K562 (cell line): Measurements from ENCODE around the gene FBP2. TPM values are rescaled to one million over a fixed set of nuclear protein-coding genes. Genes with fewer than 3 reads are reported as not detected.

ENCODE experiments used
- ATAC-seq: fragments of 200-7000 bp; cut with Tn5 transposase; 3 replicates; pipeline ENCODE4 v1.9.1; 2020; ENCODE audit warnings: moderate library complexity
- Bru-seq: library from RNA; stranded (reverse); fragments of 400-500 nt; gene quantifications from one replicate; lab custom pipeline; 2021; lab: Mats Ljungman, UMichigan
- BruChase-seq, 2 experiments: library from RNA; stranded (reverse); fragments of 400-500 nt; gene quantifications; one replicate each; lab custom pipeline; 2021; lab: Mats Ljungman, UMichigan
- BruUV-seq: library from RNA; stranded (reverse); fragments of 400-500 nt; replicated peaks from 2 replicates; lab custom pipeline; 2021; lab: Mats Ljungman, UMichigan
- CTCF ChIA-PET: fragments of 300-600 bp; formaldehyde crosslinking; extraction: SDS; loops from one replicate; lab custom pipeline; 2021; ENCODE audit warnings: low intra/inter-chr PET ratio; lab: Yijun Ruan, JAX
- POLR2A ChIA-PET: fragments of 300-600, 350-650 bp; sonication (Branson Sonifier 250); formaldehyde crosslinking; extraction: SDS; loops from one replicate; lab custom pipeline; 2021; ENCODE audit warnings: antibody characterized with exemption, inconsistent platforms; lab: Yijun Ruan, JAX
- DNase-seq, 4 experiments: peaks; one replicate each; pipeline versions ENCODE4 v3.0.0 to v3.0.0-alpha.2; 2011 to 2018; ENCODE audit warnings: low spot score in 3 of 4, mixed read lengths in 3 of 4; ENCODE audit errors: extremely low read depth in 1 of 4
- FAIRE-seq: peaks from 2 replicates; lab custom pipeline; 2011; peaks lifted over from hg19 to GRCh38; lab: Jason Lieb, UNC
- H2AFZ ChIP-seq: 2 replicates; pipeline ENCODE4 v1.6.0; 2011; ENCODE audit warnings: low read depth, low read length, control low read depth, inconsistent platforms
- H3K27ac ChIP-seq: fragments of 200-600 bp; 3 replicates; pipeline ENCODE4 v1.8.0; 2011; ENCODE audit warnings: low read depth, mild to moderate bottlenecking, control low read depth, inconsistent platforms, low read length, moderate library complexity, mixed read lengths; ENCODE audit errors: extremely low read depth
- H3K27me3 ChIP-seq, 2 experiments: fragments of 300-600 bp in 1 of 2; 2 replicates in 1 of 2; 3 replicates in 1 of 2; pipeline versions ENCODE4 v1.6.0 to v1.8.0; 2011; ENCODE audit warnings: inconsistent platforms in 2 of 2, low read length in 2 of 2, mild to moderate bottlenecking in 1 of 2, mixed read lengths in 1 of 2, moderate library complexity in 1 of 2; ENCODE audit not compliant: control insufficient read depth in 2 of 2, insufficient read depth in 2 of 2
- H3K36me3 ChIP-seq: fragments of 300-600 bp; 3 replicates; pipeline ENCODE4 v1.8.0; 2011; ENCODE audit warnings: mild to moderate bottlenecking, low read length, inconsistent platforms; ENCODE audit not compliant: control insufficient read depth, insufficient read depth
- H3K4me1 ChIP-seq, 2 experiments: fragments of 200-600 bp in 1 of 2; replicated peaks in 1 of 2; 2 replicates in 1 of 2; 3 replicates in 1 of 2; pipeline versions ENCODE4 v1.5.1 to v1.8.0; 2011; ENCODE audit warnings: inconsistent platforms in 2 of 2, low read length in 2 of 2, mild to moderate bottlenecking in 1 of 2, mixed read lengths in 1 of 2, moderate library complexity in 1 of 2; ENCODE audit not compliant: control insufficient read depth in 2 of 2, insufficient read depth in 2 of 2
- H3K4me2 ChIP-seq: 2 replicates; pipeline ENCODE4 v1.6.1; 2011; ENCODE audit warnings: low read length, control low read depth, inconsistent platforms, mixed read lengths; ENCODE audit not compliant: insufficient read depth
- H3K4me3 ChIP-seq: fragments of 200-600 bp; sonication (generic), shearing (Covaris generic); 2 replicates; pipeline ENCODE4 v1.5.1; 2016; ENCODE audit warnings: control low read depth, inconsistent platforms
- H3K79me2 ChIP-seq: fragments of 200-600 bp; 3 replicates; pipeline ENCODE4 v1.8.0; 2011; ENCODE audit warnings: low read length, inconsistent platforms; ENCODE audit not compliant: control insufficient read depth, insufficient read depth
- H3K9ac ChIP-seq, 2 experiments: 2 replicates each; pipeline versions ENCODE4 v1.6.0 to v1.6.1; 2011; ENCODE audit warnings: low read depth in 2 of 2, low read length in 2 of 2, control low read depth in 1 of 2, inconsistent platforms in 1 of 2, mild to moderate bottlenecking in 1 of 2, mixed read lengths in 1 of 2; ENCODE audit not compliant: insufficient read depth in 1 of 2
- H3K9me1 ChIP-seq: one replicate; pipeline ENCODE4 v1.6.0; 2011; ENCODE audit warnings: inconsistent platforms, mild to moderate bottlenecking, low read length, moderate library complexity; ENCODE audit not compliant: control insufficient read depth, insufficient read depth
- H3K9me3 ChIP-seq: replicated peaks from 2 replicates; pipeline ENCODE4 v1.5.1; 2011; ENCODE audit warnings: low read depth, low read length, inconsistent platforms; ENCODE audit not compliant: control insufficient read depth, insufficient read depth
- H4K20me1 ChIP-seq: replicated peaks from 2 replicates; pipeline ENCODE4 v1.6.1; 2011; ENCODE audit warnings: low read length, inconsistent platforms, mixed read lengths; ENCODE audit not compliant: control insufficient read depth, insufficient read depth
- FOS ChIP-seq: IDR thresholded peaks from 3 replicates; pipeline ENCODE4 v1.6.1; 2011; ENCODE audit not compliant: insufficient read length; ENCODE audit errors: extremely low read depth
- KLF16 ChIP-seq: IDR thresholded peaks from 2 replicates; pipeline ENCODE4 v1.6.1; 2016; ENCODE audit warnings: antibody characterized with exemption
- NFIC ChIP-seq: fragments of 450-650 bp; IDR thresholded peaks from 2 replicates; pipeline ENCODE4 v1.6.1; 2017; ENCODE audit warnings: mild to moderate bottlenecking, inconsistent platforms
- RBM17 ChIP-seq: fragments of 200-400 bp; formaldehyde crosslinking; IDR thresholded peaks from 2 replicates; pipeline ENCODE4 v1.6.1; 2017; ENCODE audit warnings: low read depth, mild to moderate bottlenecking, low read length, borderline replicate concordance
- WGBS: fragments of 100-300 bp; shearing (Covaris generic); methylation state at CpG from one replicate; pipeline ENCODE4 v1.1.6; 2016; ENCODE audit warnings: low coverage, mixed read lengths; ENCODE audit not compliant: insufficient coverage; ENCODE audit errors: missing lambda C conversion rate; 5-methylcytosine and 5-hydroxymethylcytosine counted together
- in situ Hi-C: fragments of 300-500 bp; cut with MboI; formaldehyde crosslinking; loops from 4 replicates; pipeline ENCODE4 v1.15.0; 2018; ENCODE audit warnings: inconsistent platforms, mixed read lengths
- intact Hi-C: fragments of 100-400 bp; cut with micrococcal nuclease; formaldehyde crosslinking; loops from 2 replicates; pipeline ENCODE4 v1.14.2; 2022
- long read RNA-seq, 3 experiments: library from polyadenylated mRNA in 2 of 3; library from RNA in 1 of 3; unstranded in 2 of 3; stranded (forward) in 1 of 3; transcript quantifications; one replicate each; pipeline ENCODE4 v2.0.0, GENCODE V29; 2019 to 2022
- polyA minus RNA-seq, 3 experiments: library from RNA; depleted of rRNA, polyadenylated mRNA; stranded (reverse); fragments of >200 nt; gene quantifications; 2 replicates each; pipeline ENCODE4 v1.2.3, GENCODE V29; 2011
- polyA plus RNA-seq, 8 experiments: library from polyadenylated mRNA; depleted of rRNA in 4 of 8; stranded (reverse) in 5 of 8; unstranded in 3 of 8; fragments of >200 nt; fragmentation: Nextera tagmentation in 2 of 8; fragmentation: Illumina TruSeq in 1 of 8; extraction: Ambion mirVana in 2 of 8; extraction: Trizol in 1 of 8; gene quantifications; 2 replicates each; pipeline versions ENCODE4 v1.2.1 to v1.2.3, GENCODE V29; 2011 to 2014; ENCODE audit warnings: inconsistent platforms in 1 of 8, missing spikeins in 1 of 8
- total RNA-seq, 7 experiments: library from RNA; depleted of rRNA in 6 of 7; stranded (reverse); fragments of >200 nt in 6 of 7; fragmentation: Illumina TruSeq in 2 of 7; extraction: Trizol in 2 of 7; gene quantifications; 2 replicates each; pipeline versions ENCODE4 v1.2.1 to v1.2.3, GENCODE V29; 2011 to 2021; ENCODE audit warnings: low replicate concordance in 1 of 7
- TF ChIP-seq, protein P1 (sequence below): sonication (generic); formaldehyde crosslinking; IDR thresholded peaks from 2 replicates; pipeline ENCODE4 v1.8.0; 2022; ENCODE audit warnings: missing genetic modification reagents, mild to moderate bottlenecking, moderate library complexity, borderline replicate concordance
- TF ChIP-seq, protein P2 (sequence below): fragments of 450-650 bp; IDR thresholded peaks from 2 replicates; pipeline ENCODE4 v1.6.1; 2018; ENCODE audit warnings: mild to moderate bottlenecking, low read depth; ENCODE audit not compliant: partially characterized antibody

FBP2 gene
- not detected in 2 replicates for total RNA-seq (2011; cell fraction: chromatin; rRNA removed; ENCODE audit: low replicate concordance)
- total RNA-seq (2011; cell fraction: nucleolus; rRNA removed): not detected in 2 replicates
- not detected in 2 replicates for total RNA-seq (2011; cell fraction: nucleoplasm; rRNA removed)
- total RNA-seq (2014; rRNA removed) (not detected in 2 replicates), total RNA-seq (2014; rRNA removed; fragmentation: Illumina TruSeq; extraction: Trizol) (not detected in 2 replicates), total RNA-seq (2015; rRNA removed; fragmentation: Illumina TruSeq; extraction: Trizol) (not detected in 2 replicates), total RNA-seq (2021) (not detected in 2 replicates), polyA plus RNA-seq (2011; rRNA removed) (0.06 TPM in 1 of 2 replicates, not detected in the other), polyA plus RNA-seq (2014; fragmentation: Illumina TruSeq; extraction: Trizol) (not detected in 2 replicates), polyA plus RNA-seq (2014; fragmentation: Nextera tagmentation; extraction: Ambion mirVana) (under 1 TPM in 1 of 2 experiments, not detected in 1; 0.06 TPM), polyA plus RNA-seq (2014; rRNA removed) (not detected in 2 replicates), polyA minus RNA-seq (2011; rRNA and poly(A)+ RNA removed) (not detected in 2 replicates), Bru-seq, nascent RNA (percentile 13 among the genes with signal in this experiment), BruChase-seq, experiment 1, labeled RNA remaining after a 2-hour chase (percentile 14 among the genes with signal in this experiment), BruChase-seq, experiment 2, labeled RNA remaining after a 6-hour chase (percentile 17 among the genes with signal in this experiment)
- not detected in 2 replicates for polyA plus RNA-seq (2011; cell fraction: cytosol; rRNA removed)
- not detected in 2 replicates for polyA plus RNA-seq (2011; cell fraction: nucleus; rRNA removed)
- polyA plus RNA-seq (2012): 0.12 TPM in 1 of 2 replicates, not detected in the other
- polyA minus RNA-seq (2011; cell fraction: cytosol; rRNA and poly(A)+ RNA removed): not detected in 2 replicates
- polyA minus RNA-seq (2011; cell fraction: nucleus; rRNA and poly(A)+ RNA removed): not detected in 2 replicates
- long read RNA-seq, experiment 1: 0 reads
- long read RNA-seq, experiment 2: 0 reads
- long read RNA-seq, experiment 3: 0 reads

GRCh38 chr9:94593459-94594345 lies at the start of gene FBP2:
TSS of gene FBP2 (minus strand) at chr9:94593824. CDS start at chr9:94593726, 98 bp downstream.
- CTCF ChIA-PET: no interaction called here
- no TSS peak for BruUV-seq
- Histone ChIP-seq H3K9me3 (no peaks in the 10 kb centered on the region), H3K27me3 (peaks cover 47 to 69% of the 10 kb centered on the region in 2 experiments), H3K27ac (no peak within 1 kb of the TSS), H3K9ac (no peak within 1 kb of the TSS), H3K4me1 (peaks cover 0 to 3% of the 10 kb centered on the region in 2 experiments; a peak in 2 of 5 replicates), H2AFZ (no peak within 1 kb of the TSS)
- ATAC-seq: no peak
- POLR2A ChIA-PET: interaction anchor here (0.6 to 0.7 kb wide), 2 partner anchors 1174 kb away, joined by 3 read pairs; no protein-coding TSS in a partner anchor
- FAIRE-seq: no peak
- TF ChIP-seq NFIC (no peak), KLF16 (no peak), RBM17 (no peak), FOS (no peak)
- TF ChIP-seq, protein P1, sequence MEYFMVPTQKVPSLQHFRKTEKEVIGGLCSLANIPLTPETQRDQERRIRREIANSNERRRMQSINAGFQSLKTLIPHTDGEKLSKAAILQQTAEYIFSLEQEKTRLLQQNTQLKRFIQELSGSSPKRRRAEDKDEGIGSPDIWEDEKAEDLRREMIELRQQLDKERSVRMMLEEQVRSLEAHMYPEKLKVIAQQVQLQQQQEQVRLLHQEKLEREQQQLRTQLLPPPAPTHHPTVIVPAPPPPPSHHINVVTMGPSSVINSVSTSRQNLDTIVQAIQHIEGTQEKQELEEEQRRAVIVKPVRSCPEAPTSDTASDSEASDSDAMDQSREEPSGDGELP: no peak
- TF ChIP-seq, protein P2, sequence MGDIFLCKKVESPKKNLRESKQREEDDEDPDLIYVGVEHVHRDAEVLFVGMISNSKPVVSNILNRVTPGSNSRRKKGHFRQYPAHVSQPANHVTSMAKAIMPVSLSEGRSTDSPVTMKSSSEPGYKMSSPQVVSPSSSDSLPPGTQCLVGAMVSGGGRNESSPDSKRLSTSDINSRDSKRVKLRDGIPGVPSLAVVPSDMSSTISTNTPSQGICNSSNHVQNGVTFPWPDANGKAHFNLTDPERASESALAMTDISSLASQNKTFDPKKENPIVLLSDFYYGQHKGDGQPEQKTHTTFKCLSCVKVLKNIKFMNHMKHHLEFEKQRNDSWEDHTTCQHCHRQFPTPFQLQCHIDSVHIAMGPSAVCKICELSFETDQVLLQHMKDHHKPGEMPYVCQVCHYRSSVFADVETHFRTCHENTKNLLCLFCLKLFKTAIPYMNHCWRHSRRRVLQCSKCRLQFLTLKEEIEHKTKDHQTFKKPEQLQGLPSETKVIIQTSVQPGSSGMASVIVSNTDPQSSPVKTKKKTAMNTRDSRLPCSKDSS: no peak
- TF ChIP-seq, all 486 proteins: peak for 0
- Histone ChIP-seq H3K9me1 (no peaks in the 10 kb centered on the region), H4K20me1 (no peaks in the 10 kb centered on the region; the same call in 1 of the 2 replicates), H3K79me2 (no peaks in the 10 kb centered on the region), H3K4me3 (no peak within 1 kb of the TSS), H3K4me2 (no peak within 1 kb of the TSS), H3K36me3 (no peaks in the 10 kb centered on the region)
- intact Hi-C loops (no loop called here), in situ Hi-C loops (no loop called here)
- no peak for DNase-seq
- WGBS: 1% methylated on average over 18 of the region's 21 CpGs
